Adrenal gland (tissue), 12 donors: ENCODE data around the gene ZNF740. TPM values are rescaled to one million over a fixed set of nuclear protein-coding genes. Genes with fewer than 3 reads are reported as not detected.

Experiments used
- DNase-seq, 7 donors: peaks; one replicate each; pipeline ENCODE4 v3.0.0-alpha.2; 2019 to 2020
- H3K27ac ChIP-seq, 5 donors: fragments of 200-600 bp; sonication (generic) in 4 of 5; 1 replicate in 3 of 5; 2 replicates in 2 of 5; pipeline versions ENCODE4 v1.5.1 to v1.8.0; 2016 to 2020; ENCODE audit warnings: mild to moderate bottlenecking in 1 of 5
- H3K27me3 ChIP-seq: fragments of 200-600 bp; 2 replicates; pipeline ENCODE4 v1.8.0; 2021
- H3K36me3 ChIP-seq, 2 donors: fragments of 200-600 bp; replicated peaks in 1 of 2; 1 replicate in 1 of 2; 2 replicates in 1 of 2; pipeline versions ENCODE4 v1.5.1 to v1.8.0; 2018 to 2022
- H3K4me1 ChIP-seq, 2 donors: fragments of 200-600 bp; replicated peaks in 1 of 2; 1 replicate in 1 of 2; 2 replicates in 1 of 2; pipeline versions ENCODE4 v1.5.1 to v1.8.0; 2018 to 2021
- H3K4me3 ChIP-seq, 4 donors: fragments of 200-600 bp; sonication (generic) in 3 of 4; one replicate each; pipeline ENCODE4 v1.5.1; 2016 to 2018
- H3K9me3 ChIP-seq, 3 donors: fragments of 200-600 bp; sonication (generic) in 1 of 3; replicated peaks in 1 of 3; 1 replicate in 2 of 3; 2 replicates in 1 of 3; pipeline versions ENCODE4 v1.5.1 to v1.8.0; 2016 to 2021
- CTCF ChIP-seq, 6 experiments: fragments of 450-650 bp in 4 of 6; fragments of 200-600 bp in 2 of 6; sonication (generic) in 1 of 6; IDR thresholded peaks; 1 replicate in 5 of 6; 2 replicates in 1 of 6; pipeline versions ENCODE4 v1.5.1 to v1.8.0; 2016 to 2021; ENCODE audit warnings: antibody characterized with exemption in 6 of 6, mild to moderate bottlenecking in 2 of 6, moderate library complexity in 1 of 6
- POLR2A ChIP-seq, 2 donors: fragments of 450-650 bp; IDR thresholded peaks; one replicate each; pipeline ENCODE4 v1.6.1; 2017; ENCODE audit warnings: antibody characterized with exemption in 2 of 2, mild to moderate bottlenecking in 2 of 2, moderate library complexity in 1 of 2
- WGBS, 4 donors: extraction: QIAGEN DNeasy Blood & Tissue Kit in 2 of 4; methylation state at CpG; one replicate each; pipeline versions ENCODE4 v1.1.5 to v1.1.7; 2013 to 2017; 5-methylcytosine and 5-hydroxymethylcytosine counted together
- intact Hi-C, 2 donors: fragments of 100-400 bp; cut with DNase I; formaldehyde crosslinking; loops; one replicate each; pipeline versions ENCODE4 v1.14.1 to v1.15.0; 2022 to 2023
- polyA plus RNA-seq, 3 donors: library from polyadenylated mRNA; stranded (reverse); fragments of 200-250 nt in 2 of 3; fragments of 350-450 nt in 1 of 3; fragmentation: Illumina TruSeq in 1 of 3; extraction: RNeasy Lipid Tissue Mini Kit (QIAGEN cat#74804) in 1 of 3; gene quantifications; one replicate each; pipeline ENCODE4 v1.2.3, GENCODE V29; 2013 to 2014
- total RNA-seq, 9 donors: library from RNA; depleted of rRNA in 4 of 9; stranded (reverse); fragments of >200 nt in 4 of 9; fragments of 120-200 nt in 1 of 9; fragmentation: NEBNext Ultra II Directional in 1 of 9; extraction: Animal tissue kit (Norgen Biotek cat#: 25700) in 1 of 9; gene quantifications; one replicate each; pipeline versions ENCODE4 v1.1.0 to v1.2.4, GENCODE V29; 2013 to 2023
- donor health status: healthy with polysubstance abuse.
- donor health status: Bipolar disorder and iron deficiency.
- donor health status: DM: yes; HTN: yes; CAD: no.
- donor health status: DM: no; HTN: no; CAD: no.
- donor health status: DM: no; HTN: no; CAD: no.
- donor health status: DM: yes; HTN: yes; CAD: no.

Gene ZNF740
- total and polyA plus RNA-seq, 12 donors, result 6.6 to 61.0 (median 14.0) TPM

GRCh38 chr12:53235164-53235563 lies 54.6 kb downstream of the ZNF740 start:
- Histone ChIP-seq H3K36me3 (no peaks in the 10 kb centered on the region), H3K4me3 (no peak overlapping the region), H3K9me3 (no peaks in the 10 kb centered on the region), H3K27me3 (no peaks in the 10 kb centered on the region), H3K4me1 (peaks cover 14 to 20% of the 10 kb centered on the region in 2 donors), H3K27ac (no peak overlapping the region)
- intact Hi-C loops, result no loop called here
- no peak for DNase-seq
- TF ChIP-seq POLR2A (IDR thresholded peaks at IDR 0.05) (no peak), CTCF (IDR thresholded peaks at IDR 0.05) (no peak)
- WGBS, 4 donors, result 60 to 77% (median 65%) methylated on average over 3 of the region's 3 CpGs

GRCh38 chr12:53235742-53236442 lies 55.4 kb downstream of the ZNF740 start:
- H3K4me1 ChIP-seq, result peaks cover 14 to 19% of the 10 kb centered on the region in 2 donors
- intact Hi-C loops, result no loop called here
- no peak overlapping the region for H3K27ac ChIP-seq
- H3K9me3 ChIP-seq, result no peaks in the 10 kb centered on the region
- no peaks in the 10 kb centered on the region for H3K36me3 ChIP-seq
- no peaks in the 10 kb centered on the region for H3K27me3 ChIP-seq
- 86 to 89% (median 87%) methylated on average over 6 to 9 of the region's 9 CpGs for WGBS, 4 donors
- TF ChIP-seq POLR2A (IDR thresholded peaks at IDR 0.05) (no peak), CTCF (IDR thresholded peaks at IDR 0.05) (no peak)
- no peak for DNase-seq
- H3K4me3 ChIP-seq, result no peak overlapping the region

GRCh38 chr12:53236443-53237111 lies 56.1 kb downstream of the ZNF740 start:
- Histone ChIP-seq H3K36me3 (no peaks in the 10 kb centered on the region), H3K27me3 (no peaks in the 10 kb centered on the region), H3K4me3 (no peak overlapping the region), H3K9me3 (no peaks in the 10 kb centered on the region), H3K4me1 (peaks cover 10 to 13% of the 10 kb centered on the region in 2 donors), H3K27ac (no peak overlapping the region)
- TF ChIP-seq CTCF (IDR thresholded peaks at IDR 0.05) (no peak), POLR2A (IDR thresholded peaks at IDR 0.05) (no peak)
- intact Hi-C loops, result no loop called here
- DNase-seq, result no peak
- WGBS, 4 donors, result 79 to 100% (median 94%) methylated on average over 1 of the region's 1 CpG

GRCh38 chr12:53239643-53240258 lies 59.2 kb downstream of the ZNF740 start:
- intact Hi-C loops, result no loop called here
- no peak overlapping the region for H3K4me3 ChIP-seq
- H3K27ac ChIP-seq, result no peak overlapping the region
- no peaks in the 10 kb centered on the region for H3K27me3 ChIP-seq
- no peaks in the 10 kb centered on the region for H3K36me3 ChIP-seq
- H3K4me1 ChIP-seq, result no peaks in the 10 kb centered on the region
- DNase-seq, result no peak
- TF ChIP-seq CTCF (IDR thresholded peaks at IDR 0.05) (no peak), POLR2A (IDR thresholded peaks at IDR 0.05) (no peak)
- 85 to 87% (median 87%) methylated on average over 10 of the region's 10 CpGs for WGBS, 4 donors
- no peaks in the 10 kb centered on the region for H3K9me3 ChIP-seq
